ENCODE results near the gene NRARP.

GRCh38 chr9:137326445-137327065 is 24.5 kb upstream of the NRARP start:
- TF ChIP-seq CTCF (conservative IDR thresholded peaks at IDR 0.05; ENCODE audit: low read length) (no peak), EZH2phosphoT487 (IDR thresholded peaks at IDR 0.05; ENCODE audit: borderline replicate concordance, low read depth, low read length) (no peak)
